ENCODE data around the gene UGT1A10.

The UGT1A10 gene

DNA sequence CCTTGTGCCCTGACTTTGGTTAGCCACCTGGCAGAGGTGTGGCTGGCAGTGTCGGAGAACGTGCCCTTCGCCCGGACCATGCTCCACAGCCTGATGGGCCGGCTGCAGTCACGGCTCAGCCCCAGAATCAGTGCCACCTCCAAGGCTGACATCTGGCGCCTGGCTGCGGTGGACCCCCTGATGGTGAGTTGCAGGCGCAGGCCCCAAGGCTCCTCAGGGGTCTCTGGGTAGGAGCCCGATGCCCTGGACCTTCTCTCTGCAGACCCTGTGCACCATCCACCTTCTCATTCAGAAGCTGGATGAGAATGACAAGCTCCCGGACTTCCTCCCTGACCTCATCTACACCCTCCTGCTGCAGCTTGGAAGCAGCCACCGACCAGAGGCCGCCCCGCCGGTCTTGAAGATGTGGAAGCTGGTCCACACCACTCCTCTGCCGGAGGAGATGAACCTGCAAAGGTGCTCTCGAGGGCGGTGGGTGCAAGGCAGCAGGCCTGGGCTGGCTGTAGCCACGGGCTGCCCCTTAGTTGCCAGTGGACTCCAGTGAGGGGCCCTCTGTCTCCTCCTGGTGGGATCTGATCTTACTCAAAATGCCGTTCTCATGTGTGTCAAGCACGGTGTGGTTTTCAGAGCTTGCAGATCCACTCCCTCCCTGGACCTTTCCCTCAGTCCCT, 186.0 kb downstream of the UGT1A10 start:
- DNase-seq (ENCODE audit: low read depth in 2 of 2) = no peak

All from stimulated activated CD4-positive, alpha-beta T cell treated with anti-CD3 and anti-CD28 coated beads, Interleukin-4, amount 100 ng/mL, for 48 hours (primary cell).